Kidney (tissue), 14 donors: ENCODE results near the gene SGIP1. TPM values are rescaled to one million over a fixed set of nuclear protein-coding genes. Genes with fewer than 3 reads are reported as not detected.

Source experiments
- DNase-seq, 5 donors: peaks; one replicate each; pipeline ENCODE4 v3.0.0-alpha.2; 2013 to 2020
- FAIRE-seq: peaks from 2 replicates; lab custom pipeline; 2012; peaks lifted over from hg19 to GRCh38; lab: Jason Lieb, UNC
- H3K27ac ChIP-seq, 2 donors: one replicate each; pipeline ENCODE4 v1.7.0; 2013; ENCODE audit warnings: low read depth in 2 of 2, low read length in 2 of 2, inconsistent platforms in 1 of 2
- H3K27me3 ChIP-seq: one replicate; pipeline ENCODE4 v1.7.1; 2013; ENCODE audit warnings: low read length, inconsistent platforms; ENCODE audit not compliant: control insufficient read depth, insufficient read depth
- H3K36me3 ChIP-seq, 3 donors: one replicate each; pipeline versions ENCODE4 v1.7.0 to v1.7.1; 2013; ENCODE audit warnings: low read length in 3 of 3, control low read depth in 1 of 3, inconsistent platforms in 1 of 3; ENCODE audit not compliant: insufficient read depth in 3 of 3, control insufficient read depth in 2 of 3
- H3K4me1 ChIP-seq, 3 donors: one replicate each; pipeline versions ENCODE4 v1.7.0 to v1.7.1; 2013; ENCODE audit warnings: low read length in 3 of 3, inconsistent platforms in 1 of 3, low read depth in 1 of 3; ENCODE audit not compliant: control insufficient read depth in 2 of 3, insufficient read depth in 2 of 3
- H3K4me3 ChIP-seq, 3 donors: one replicate each; pipeline versions ENCODE4 v1.7.0 to v1.8.1; 2013; ENCODE audit warnings: low read length in 3 of 3, control low read depth in 1 of 3, inconsistent platforms in 1 of 3
- H3K9ac ChIP-seq, 3 donors: one replicate each; pipeline versions ENCODE4 v1.7.0 to v1.7.1; 2013; ENCODE audit warnings: low read length in 3 of 3, control low read depth in 1 of 3, inconsistent platforms in 1 of 3
- H3K9me3 ChIP-seq, 3 donors: one replicate each; pipeline versions ENCODE4 v1.7.0 to v1.7.1; 2013; ENCODE audit warnings: low read length in 3 of 3, control low read depth in 1 of 3, inconsistent platforms in 1 of 3; ENCODE audit not compliant: control insufficient read depth in 2 of 3, insufficient read depth in 1 of 3
- CTCF ChIP-seq: IDR thresholded peaks from 3 replicates; pipeline ENCODE4 v1.5.1; 2012; ENCODE audit warnings: mild to moderate bottlenecking, moderate library complexity, borderline replicate concordance; ENCODE audit not compliant: insufficient read depth; ENCODE audit errors: extremely low read depth
- intact Hi-C: fragments of 100-400 bp; cut with DNase I; formaldehyde crosslinking; loops from one replicate; pipeline ENCODE4 v1.11.1; 2022
- polyA plus RNA-seq: library from polyadenylated mRNA; stranded (reverse); fragments of 350-450 nt; fragmentation: Illumina TruSeq; extraction: RNeasy Lipid Tissue Mini Kit (QIAGEN cat#74804); gene quantifications from one replicate; pipeline ENCODE4 v1.2.3, GENCODE V29; 2014; ENCODE audit warnings: low read depth, low replicate concordance; ENCODE audit not compliant: insufficient read depth
- total RNA-seq: library from RNA; stranded (reverse); fragmentation: NEBNext Ultra II Directional; extraction: Animal tissue kit (Norgen Biotek cat#: 25700); gene quantifications from one replicate; pipeline ENCODE4 v1.2.1, GENCODE V29; 2021
- donor health status: control.
- donor health status: control.
- donor health status: control.
- donor health status: control.
- donor health status: control.
- donor health status: DM: yes; HTN: yes; CAD: no.
- donor health status: Normal renal cell carcinoma (clear cell type).

Gene SGIP1
- total and polyA plus RNA-seq, 2 donors from 2014 or later, result 8.3 to 11.2 TPM

DNA sequence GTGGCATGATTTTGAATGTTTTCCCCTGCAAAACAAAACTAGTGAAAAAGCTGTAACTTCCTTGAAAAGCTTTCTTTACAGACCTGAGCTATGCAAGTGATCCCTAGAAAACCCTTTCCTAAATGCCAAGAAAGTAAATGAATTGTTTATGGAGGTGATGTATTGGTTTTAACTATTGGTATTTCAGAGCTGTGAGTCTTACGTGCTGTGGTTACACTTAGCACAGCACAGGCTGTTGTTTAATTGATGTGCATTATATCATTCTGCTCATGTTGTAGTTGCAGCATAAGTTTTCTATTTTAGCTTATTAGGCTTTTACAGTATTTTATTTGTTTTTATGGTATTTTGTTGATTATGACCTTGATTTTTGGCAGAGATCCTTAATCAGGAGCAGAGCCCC, 144.2 kb downstream of the SGIP1 start:
- Histone ChIP-seq H3K27ac (peak overlapping the region in 1 of 2 donors; percentile 15), H3K4me1 (peaks cover 0 to 11% (median 0%) of the 10 kb centered on the region in 3 donors), H3K27me3 (no peaks in the 10 kb centered on the region), H3K9ac (no peak overlapping the region), H3K9me3 (no peaks in the 10 kb centered on the region), H3K36me3 (no peaks in the 10 kb centered on the region), H3K4me3 (no peak overlapping the region)
- intact Hi-C loops, result no loop called here
- no peak for TF ChIP-seq CTCF
- DNase-seq (no peak), FAIRE-seq (no peak)

GRCh38 chr1:66679140-66679539, 145.2 kb downstream of the SGIP1 start:
- no peak overlapping the region for H3K27ac ChIP-seq
- TF ChIP-seq CTCF, result no peak
- peaks cover 0 to 11% (median 0%) of the 10 kb centered on the region in 3 donors for H3K4me1 ChIP-seq
- DNase-seq, result no peak
- no peak overlapping the region for H3K4me3 ChIP-seq
- no peaks in the 10 kb centered on the region for H3K9me3 ChIP-seq
- no peak for FAIRE-seq
- no peak overlapping the region for H3K9ac ChIP-seq
- intact Hi-C loops, result no loop called here
- H3K36me3 ChIP-seq, result no peaks in the 10 kb centered on the region
- H3K27me3 ChIP-seq, result no peaks in the 10 kb centered on the region

- no peak for TF ChIP-seq CTCF
- intact Hi-C loops, result no loop called here
- no peak for FAIRE-seq
- H3K27ac ChIP-seq, result no peak overlapping the region
- no peaks in the 10 kb centered on the region for H3K27me3 ChIP-seq
- H3K4me3 ChIP-seq, result no peak overlapping the region
- H3K36me3 ChIP-seq, result no peaks in the 10 kb centered on the region
- peaks cover 0 to 4% (median 0%) of the 10 kb centered on the region in 3 donors for H3K4me1 ChIP-seq
- no peak for DNase-seq
- H3K9me3 ChIP-seq, result no peaks in the 10 kb centered on the region
- no peak overlapping the region for H3K9ac ChIP-seq
These were observed 147.7 kb downstream of the SGIP1 start for GRCh38 chr1:66681686-66682085.

GRCh38 chr1:66682106-66682505, 148.2 kb downstream of the SGIP1 start:
- Histone ChIP-seq H3K9me3 (no peaks in the 10 kb centered on the region), H3K27ac (no peak overlapping the region)
- FAIRE-seq, result no peak

More at GRCh38 chr1:66682106-66682505, 148.2 kb downstream of the SGIP1 start:
- TF ChIP-seq CTCF, result no peak
- Histone ChIP-seq H3K9ac (no peak overlapping the region), H3K4me3 (no peak overlapping the region), H3K4me1 (peaks cover 0 to 4% (median 0%) of the 10 kb centered on the region in 3 donors), H3K27me3 (no peaks in the 10 kb centered on the region), H3K36me3 (no peaks in the 10 kb centered on the region)
- no peak for DNase-seq
- intact Hi-C loops, result no loop called here
